Stimulated activated CD4-positive, alpha-beta T cell treated with anti-CD3 and anti-CD28 coated beads, TNF-alpha, amount 100 ng/mL, for 48 hours (primary cell): ENCODE results near the gene LRP1B.

Source experiments
- DNase-seq, 3 donors: peaks; one replicate each; pipeline ENCODE4 v3.0.0-alpha.2; 2020; ENCODE audit warnings: low read depth in 3 of 3

Gene LRP1B

DNA sequence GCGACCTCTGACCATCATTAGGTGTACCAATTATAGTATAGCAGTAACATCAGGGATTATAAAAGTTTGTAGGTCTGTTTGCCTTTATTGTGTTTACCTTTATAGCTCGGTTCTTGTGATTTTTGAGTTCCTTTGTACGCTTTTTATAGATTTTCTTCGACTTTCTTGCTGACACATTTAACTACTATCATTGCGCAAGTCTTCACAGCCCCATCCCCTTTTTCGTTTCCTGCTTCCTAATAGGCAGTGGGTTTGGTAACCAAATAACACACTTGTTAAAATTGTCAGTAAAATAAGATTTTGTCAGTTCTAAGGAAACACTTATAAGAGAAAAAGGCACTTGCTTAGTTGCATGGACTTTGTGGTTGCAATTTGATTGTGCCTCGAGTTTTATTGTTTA lies 541.5 kb downstream of the LRP1B start:
- DNase-seq: no peak

DNA sequence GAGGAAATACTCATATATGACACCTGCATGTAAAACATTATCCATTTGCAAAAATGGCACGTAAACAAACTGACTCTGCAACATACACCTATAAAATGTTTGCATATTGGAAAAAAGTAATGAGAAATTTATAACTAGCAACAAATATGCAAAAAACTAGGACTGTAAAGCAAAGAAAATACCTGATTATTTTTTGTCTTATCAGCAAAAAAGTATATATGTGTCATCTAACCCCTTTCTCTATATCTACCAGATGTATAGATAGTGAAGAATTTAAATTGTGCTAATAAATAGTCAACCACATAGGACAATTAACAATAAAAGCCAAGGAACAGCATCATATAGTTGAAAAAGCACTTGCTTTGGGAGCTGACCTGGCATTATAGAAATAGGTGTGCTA lies 543.8 kb downstream of the LRP1B start:
- DNase-seq: no peak

DNA sequence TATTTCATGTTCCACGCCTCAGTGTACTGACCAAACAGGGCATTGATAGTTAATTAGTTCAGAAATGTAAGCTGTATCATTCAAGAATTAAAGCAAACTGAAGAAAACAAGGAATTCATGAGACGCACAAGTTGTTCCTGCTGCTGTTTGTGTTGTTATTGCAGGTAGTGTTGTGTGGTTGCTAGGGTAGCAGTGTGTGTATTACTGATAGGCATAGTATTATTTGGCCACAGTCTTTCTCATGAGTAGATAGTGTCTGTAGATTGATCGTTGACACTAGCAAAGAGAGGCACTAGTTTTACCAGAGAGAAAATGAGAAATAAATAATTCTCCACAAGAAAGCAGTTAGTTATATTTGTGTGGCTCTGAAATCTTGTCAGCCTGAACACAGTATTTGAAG lies 548.6 kb downstream of the LRP1B start:
- DNase-seq: no peak

DNA sequence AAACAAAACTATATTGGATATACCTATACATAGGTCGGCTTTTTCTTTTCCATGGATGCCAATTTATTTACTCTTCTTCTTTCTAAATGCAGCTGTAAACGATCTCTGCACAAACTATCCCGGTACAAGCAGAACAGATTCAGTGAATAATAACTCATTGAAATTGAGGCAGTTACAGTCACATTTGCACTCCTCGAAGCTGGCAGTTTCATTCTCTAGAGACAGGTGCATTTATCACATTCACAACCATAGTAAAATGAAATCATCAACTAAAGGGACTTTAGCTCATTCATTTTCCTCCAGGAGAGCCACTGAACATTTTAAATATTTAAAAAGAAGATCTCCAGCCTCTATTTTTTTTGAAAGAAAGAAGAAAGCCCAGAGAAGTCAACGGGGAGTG lies 551.7 kb downstream of the LRP1B start:
- no peak for DNase-seq

DNA sequence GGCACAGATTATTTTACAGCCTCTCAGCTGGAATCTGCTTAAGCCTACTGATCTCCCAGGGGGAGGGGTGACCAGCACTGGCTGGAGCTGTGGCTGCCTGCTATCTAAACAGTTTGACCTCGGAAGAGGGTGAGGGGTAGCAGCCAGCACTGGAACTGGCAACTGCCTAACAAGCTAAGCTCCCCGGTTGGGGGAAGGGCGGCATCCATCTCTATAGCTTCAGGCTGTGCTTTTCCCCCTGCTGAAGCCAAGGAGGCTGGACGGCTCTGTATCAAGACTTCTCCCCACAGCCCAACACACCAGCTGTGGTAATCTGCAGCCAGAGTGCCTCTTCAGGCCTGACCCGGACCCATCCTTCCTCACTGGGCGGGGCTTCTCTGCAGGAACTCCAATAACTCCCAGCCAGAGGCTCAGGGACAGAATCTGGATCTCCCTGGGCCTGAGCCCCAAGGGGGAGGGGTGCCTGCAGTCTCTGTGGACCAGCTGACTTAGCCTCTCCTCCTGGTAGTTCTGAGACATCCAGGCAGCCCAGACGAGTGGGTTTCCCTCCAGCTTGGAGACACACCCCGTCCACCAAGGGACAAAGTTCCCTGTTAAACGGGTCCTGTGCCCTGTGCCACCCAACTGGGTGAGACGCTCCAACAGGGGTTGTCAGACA lies 560.2 kb downstream of the LRP1B start:
- DNase-seq: no peak

DNA sequence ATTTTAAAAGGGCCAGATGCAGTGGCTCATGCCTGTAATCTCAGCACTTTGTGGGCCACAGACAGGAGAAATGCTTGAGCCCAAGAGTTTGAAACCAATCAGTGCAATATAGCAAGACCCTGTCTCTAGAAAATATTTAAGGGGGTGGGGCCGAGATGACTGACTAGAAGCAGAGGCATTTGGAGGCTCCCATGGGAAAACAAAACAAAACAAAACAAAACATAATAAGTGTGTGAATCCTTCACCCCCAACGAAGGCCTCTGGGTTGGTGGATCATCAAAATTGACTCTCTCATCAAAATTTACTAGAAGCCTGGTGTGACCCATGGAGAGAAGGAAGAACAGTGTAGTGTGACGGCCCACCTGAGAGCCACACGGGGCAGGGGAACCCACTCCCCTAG lies 560.9 kb downstream of the LRP1B start:
- no peak for DNase-seq

DNA sequence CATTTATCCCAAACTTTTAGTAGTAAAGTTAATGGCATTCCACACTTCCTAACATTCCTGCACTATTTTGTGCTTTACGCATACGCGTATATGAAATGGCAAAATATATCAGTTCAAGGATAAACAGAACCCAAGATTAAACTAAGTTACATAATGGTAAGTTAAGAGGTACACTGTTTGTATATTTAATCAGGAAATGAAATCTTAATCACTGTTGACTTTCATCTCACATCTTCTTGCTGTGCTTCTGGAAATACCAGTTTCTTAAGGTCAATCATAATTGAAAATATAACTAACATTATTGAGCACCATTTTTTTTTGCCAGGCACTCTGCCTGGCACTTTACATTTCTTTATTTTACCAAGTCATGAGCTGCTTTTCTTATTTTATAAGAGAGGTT lies 565.2 kb downstream of the LRP1B start:
- DNase-seq: no peak

DNA sequence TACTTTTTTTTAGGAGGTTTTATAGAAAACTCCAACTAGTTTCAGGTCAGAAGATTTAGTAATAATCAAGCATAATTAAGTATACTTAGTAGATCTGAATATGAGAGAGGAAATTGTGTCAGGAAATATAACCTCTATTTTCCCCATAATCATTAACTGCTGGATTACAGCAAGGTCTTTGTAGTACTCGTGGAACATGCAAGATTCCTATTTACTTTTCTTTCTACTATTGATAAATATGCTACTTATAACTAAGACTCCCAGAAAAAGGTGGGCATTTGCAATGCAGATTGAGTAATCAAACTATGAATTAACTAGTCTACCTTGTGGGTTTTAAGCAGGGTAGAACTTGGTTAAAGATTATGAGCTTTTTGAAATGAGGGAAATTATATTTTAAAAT lies 570.1 kb downstream of the LRP1B start:
- no peak for DNase-seq

DNA sequence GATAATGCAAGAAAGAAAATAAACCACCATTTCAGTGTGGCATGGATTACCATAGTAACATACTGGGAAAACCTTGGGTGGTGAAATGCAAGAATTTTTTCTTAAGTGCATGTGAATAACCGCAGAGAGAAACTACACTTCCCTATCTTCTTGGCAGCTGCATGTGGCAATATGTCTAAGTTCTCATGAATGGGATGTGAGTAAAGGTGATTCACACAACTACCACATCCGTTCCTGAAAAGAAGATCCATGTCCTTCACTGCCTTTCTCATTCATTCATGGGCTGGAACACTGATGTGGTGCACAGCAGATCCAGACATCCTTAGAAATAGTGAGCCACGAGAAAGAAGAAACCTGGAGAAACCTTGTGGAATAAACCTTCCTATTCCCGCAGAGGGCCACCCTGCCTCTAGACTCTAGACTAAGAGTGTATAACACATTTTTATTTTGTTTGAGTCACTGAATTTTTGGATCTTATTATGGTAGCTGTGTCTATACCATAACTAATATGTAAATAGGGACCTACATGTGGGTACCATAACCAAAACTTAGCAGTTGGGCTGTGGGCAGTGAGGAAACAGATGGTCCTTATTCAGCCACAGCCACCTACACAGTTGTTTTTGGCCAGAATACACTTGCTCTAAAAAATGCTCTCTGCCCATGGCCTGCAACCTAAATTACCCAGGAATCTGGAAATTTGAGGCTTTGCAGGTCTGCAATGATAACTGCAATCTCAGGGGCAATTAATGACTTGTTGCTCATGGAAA lies 573.3 kb downstream of the LRP1B start:
- DNase-seq: no peak

DNA sequence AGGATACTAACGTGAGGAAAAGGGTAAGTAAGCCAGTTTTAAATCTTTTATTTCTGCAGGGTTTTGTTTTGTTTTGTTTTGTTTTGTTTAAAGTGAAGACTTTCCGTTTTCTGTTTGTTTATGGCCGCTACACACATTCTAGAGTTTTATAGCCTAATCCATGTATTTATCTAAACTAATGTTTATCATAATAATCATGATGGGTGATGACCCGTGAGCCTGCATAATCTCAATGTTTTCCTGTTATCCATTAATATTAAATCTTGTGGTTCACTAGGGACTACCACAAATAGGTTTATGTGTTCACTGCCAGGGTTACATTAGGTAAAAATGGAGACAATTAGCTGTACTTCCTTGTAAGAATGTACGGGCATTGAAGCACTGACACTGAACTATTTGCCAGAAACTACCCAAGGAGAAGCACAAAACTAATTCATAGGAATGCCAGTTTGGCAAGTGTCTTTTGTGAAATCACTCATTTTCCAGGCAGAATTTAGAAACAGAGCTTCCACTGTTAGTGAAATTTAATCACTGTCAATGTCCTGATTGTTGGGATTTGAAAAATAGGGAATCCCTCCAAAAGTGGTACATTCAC lies 574.8 kb downstream of the LRP1B start:
- DNase-seq: no peak

DNA sequence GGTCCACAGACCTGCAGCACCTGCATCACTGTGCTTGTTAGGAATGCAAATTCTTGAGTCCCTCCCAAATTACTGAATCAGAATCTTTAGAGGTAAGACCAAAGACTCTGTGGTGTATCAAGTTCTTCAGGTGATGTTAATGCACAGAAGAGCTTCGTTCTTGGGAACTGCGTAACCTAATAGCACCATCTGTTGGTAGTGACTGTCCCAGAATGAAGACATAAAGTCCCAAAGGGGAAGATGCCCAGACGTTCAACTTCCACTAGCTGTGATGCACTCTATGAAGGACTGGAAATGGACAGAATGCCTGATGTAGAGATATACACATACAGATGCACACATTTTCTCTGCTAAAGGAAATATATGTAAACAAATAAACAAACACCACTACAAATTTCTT lies 576.0 kb downstream of the LRP1B start:
- no peak for DNase-seq

DNA sequence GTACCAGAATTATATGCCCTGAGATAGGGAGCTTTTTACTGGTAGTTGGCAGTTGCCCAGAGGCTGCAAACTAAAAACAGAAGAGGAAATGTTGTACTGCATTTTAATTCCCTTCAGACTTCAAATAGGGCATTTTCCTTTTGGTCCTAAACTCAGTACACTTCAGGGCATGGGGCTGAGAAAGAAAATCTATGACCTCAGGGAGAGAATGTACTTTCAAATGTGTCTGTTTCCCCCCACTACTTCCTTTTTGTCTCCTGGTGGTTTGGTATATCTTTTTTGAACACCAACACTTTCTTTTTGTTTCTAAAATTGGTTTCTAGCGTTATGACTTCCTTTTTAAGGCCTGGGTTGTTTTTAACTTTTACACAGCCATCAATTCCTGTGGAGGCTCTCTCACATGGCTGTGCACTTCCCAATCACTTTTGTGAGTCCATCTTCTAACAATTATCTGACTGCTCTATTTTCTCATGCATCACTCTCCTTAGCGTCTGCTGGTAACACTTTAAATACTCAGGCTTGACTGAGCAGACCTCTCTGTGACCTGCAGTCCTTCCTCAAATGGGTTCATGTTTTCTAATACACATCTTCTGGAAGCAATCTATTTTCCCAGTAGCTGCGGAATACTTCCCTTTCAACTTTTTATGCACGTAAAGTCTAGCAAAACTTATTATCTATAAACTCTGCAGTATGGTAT lies 596.0 kb downstream of the LRP1B start:
- DNase-seq: no peak

DNA sequence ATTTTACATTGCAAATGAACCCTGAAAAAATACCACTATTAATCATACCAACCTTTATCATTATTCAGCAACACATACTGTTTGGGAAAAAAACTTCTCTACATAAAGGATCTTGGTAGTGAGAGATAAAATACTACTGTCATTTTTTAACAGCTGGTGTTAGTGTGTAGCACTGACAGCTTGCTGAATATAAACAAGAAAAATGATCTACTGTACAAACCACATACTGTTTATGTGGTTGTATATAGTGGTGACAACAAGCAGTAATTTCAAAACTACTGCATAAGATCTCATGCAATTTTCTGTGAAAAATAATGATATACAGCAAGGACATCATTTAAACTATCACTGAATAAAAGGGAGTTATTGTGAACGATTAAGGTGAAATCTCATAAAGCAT lies 601.2 kb downstream of the LRP1B start:
- DNase-seq: no peak

DNA sequence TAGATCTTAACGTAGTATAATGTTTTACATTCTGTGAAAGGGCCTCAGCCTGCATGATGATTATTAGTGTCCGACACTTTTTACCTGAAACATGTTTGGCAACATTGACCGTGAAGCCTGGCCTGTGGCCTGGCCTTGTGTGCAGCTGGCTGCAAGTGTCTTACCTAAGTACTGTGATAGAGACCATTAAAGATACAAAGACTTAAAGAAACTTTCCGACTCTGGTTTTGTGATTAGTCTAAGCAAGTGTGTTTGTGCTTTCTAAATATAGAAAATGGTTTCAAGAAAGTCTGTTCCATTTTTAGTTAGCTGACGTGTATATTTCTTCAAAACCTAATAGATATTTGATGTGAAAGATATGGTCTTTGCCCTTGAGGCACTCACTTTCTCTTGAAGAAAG lies 601.8 kb downstream of the LRP1B start:
- DNase-seq: no peak

DNA sequence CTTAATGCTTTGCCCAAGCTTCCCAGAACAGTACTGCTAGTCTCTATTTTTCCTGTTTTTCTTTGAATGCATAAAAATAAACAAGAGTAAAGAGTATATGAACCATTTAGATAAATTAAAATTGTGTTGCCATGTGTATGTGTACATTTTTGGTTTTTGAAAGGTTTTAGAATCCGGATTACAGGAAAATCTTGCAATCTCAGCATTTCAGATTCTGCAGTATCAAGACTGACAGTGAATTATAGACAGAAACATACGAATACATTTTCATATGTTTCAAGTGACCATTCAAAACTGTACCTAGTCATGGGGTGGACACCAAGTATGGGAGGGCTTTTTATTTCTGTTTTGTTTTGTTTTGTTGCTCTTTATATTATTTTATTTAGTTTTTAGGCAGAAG lies 604.1 kb downstream of the LRP1B start:
- no peak for DNase-seq

DNA sequence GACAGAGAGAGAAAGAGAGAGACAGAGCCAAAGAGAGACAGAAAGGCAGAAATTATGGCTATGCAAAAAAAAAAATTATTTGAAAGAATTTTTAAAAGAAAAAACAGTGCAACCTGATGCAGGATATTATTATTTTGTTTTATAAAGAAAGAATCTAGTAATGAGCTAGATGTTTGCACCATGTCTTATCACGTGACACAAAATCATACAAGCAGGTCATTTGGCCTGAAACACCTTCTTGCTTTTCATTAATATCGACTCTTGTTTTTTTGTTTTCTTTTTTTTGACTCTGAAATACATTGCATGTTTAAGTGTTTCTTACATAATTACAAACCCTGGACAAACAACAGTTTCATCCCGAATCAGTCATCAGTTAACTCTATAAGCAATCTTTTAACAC lies 606.0 kb downstream of the LRP1B start:
- DNase-seq: no peak

DNA sequence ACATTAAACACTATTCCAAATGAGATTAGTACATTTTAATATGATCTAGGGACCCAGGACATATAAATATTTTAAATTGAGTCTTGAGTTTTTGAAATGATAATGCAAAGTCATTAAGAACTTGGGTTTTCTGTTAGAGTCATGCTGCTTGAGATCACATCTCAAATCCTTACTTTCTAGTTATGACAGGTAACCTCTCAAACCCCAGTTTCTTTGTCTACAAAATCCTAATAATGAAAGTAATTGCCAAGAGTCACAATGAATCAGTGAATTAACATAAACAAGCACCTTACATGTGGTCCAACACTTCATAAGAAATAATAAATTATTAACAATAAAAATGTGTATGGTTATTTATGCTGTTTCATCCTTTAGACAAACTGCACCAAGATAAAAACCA lies 607.6 kb downstream of the LRP1B start:
- no peak for DNase-seq

DNA sequence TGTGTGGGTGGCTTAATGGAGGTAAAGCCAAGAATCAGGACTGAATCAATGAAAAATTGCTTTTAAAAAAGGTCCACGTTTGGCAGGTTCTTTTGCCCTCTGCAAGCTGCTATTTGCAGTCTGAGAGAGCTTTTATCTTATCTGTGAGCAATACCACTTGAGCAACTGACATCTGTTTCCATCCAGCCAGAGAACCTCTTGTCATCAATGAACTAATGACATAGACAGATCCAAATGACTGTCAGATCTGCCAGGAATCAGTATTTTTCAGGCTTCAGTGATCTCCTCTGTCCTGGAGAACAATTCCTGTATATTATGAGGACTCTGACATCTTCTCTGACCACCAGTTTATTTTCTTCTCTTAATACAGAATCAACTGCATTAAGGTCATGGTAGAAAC lies 608.1 kb downstream of the LRP1B start:
- no peak for DNase-seq

DNA sequence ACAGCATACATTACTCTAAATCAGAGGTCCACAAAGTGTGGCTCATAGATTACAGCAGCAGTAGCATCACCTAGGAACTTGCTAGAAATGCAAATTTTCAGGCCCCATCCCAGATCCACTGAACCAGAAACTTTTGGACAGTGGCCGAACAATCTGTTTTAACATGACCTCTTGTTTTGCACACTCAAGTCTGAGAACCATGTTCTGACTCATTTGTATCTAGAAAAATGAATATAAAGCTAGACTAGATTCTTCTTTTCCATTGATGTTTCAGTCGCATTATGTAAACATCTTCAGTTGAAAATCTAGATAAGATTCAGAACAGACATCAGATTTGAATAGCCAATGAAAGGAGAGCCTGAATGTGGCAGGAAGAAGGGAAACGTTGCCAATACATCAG lies 608.8 kb downstream of the LRP1B start:
- no peak for DNase-seq

DNA sequence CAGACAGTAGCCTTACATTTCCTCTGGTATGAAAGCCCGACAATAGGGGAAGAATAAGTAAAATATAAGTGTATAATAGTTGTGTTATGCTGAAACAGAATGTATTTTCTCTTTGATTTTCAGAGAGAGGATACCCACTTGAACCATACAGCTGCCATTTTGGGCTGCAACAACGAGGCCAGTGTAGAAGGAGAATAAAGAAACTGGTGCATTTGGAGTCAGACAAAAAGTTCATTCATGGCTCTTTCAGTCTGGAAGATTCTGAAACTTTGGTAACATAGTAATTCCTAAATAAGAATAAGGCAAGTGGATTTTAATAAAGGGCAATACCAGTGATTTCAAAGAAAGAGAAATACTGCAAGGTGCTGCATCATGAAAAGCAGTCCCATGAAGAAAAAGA lies 610.9 kb downstream of the LRP1B start:
- DNase-seq: no peak

DNA sequence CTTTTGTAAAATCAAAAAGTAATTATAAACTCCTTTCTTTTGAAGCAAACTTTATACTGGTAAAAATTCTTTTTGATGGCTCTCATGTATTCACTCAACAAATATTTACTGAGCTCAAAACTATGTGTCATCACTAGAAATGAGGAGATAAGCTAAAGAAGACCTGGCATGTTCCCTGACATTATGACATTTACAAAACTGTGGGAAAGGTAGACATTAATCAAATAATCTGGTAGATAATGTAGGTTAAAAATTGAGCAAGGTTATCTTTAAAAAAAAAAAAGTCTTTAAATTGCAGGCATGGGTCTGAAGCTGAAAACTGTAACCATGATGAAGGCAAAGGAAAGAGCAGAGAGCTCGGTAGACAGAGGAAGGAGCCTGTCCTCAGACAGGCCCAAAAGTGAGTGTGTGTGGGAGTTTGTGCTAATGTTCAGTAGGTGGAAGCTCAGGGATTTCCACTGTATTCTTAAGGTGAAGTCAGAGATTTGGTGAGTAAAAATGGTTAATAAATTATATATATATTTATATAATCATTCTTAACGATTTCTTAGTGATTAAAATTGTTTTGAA lies 612.9 kb downstream of the LRP1B start:
- DNase-seq: no peak

DNA sequence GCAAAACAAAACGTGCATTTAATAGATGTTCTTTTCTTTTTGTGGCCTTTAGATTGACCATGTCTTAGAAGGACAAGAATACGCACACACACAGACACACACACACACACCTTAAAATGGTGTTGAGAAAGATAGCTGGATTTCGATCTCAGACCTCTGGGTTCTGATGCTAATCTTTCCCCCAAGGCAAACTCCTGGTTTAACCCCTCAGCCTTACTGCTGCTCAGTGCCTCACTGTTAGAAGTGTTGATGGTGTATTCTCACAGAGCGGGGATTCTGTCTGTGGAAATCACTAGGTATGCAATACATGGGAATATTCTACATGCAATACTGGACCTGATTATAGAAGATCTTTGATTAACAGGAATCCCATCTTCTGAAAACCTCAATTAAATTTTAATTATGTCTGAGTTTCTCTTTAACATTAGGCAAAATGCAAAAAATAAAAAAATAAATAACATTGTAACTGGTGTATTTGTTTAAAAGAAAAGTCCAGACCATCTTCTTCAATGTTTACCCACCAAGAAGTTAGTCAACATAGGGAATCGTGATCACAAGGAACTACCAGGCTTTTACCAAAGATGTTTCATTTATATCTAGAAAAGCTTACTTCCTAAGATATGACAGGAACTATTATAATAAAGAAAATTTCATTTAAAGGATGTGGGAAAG lies 613.5 kb downstream of the LRP1B start:
- DNase-seq: no peak
